GM12865 (cell line): ENCODE measurements around the gene ORM1.

Source experiments
- DNase-seq: peaks from one replicate; pipeline ENCODE4 v3.0.0; 2010; ENCODE audit warnings: low read depth
- H3K4me3 ChIP-seq: 2 replicates; pipeline ENCODE4 v1.5.1; 2011; ENCODE audit warnings: mild to moderate bottlenecking, low read depth, low read length, control low read depth
- TF ChIP-seq, protein P1 (sequence below): IDR thresholded peaks from 2 replicates; pipeline ENCODE4 v1.5.1; 2011; ENCODE audit warnings: low read length, control low read depth, low read depth, inconsistent platforms; ENCODE audit not compliant: insufficient read depth; ENCODE audit errors: missing control alignments

Gene ORM1

DNA sequence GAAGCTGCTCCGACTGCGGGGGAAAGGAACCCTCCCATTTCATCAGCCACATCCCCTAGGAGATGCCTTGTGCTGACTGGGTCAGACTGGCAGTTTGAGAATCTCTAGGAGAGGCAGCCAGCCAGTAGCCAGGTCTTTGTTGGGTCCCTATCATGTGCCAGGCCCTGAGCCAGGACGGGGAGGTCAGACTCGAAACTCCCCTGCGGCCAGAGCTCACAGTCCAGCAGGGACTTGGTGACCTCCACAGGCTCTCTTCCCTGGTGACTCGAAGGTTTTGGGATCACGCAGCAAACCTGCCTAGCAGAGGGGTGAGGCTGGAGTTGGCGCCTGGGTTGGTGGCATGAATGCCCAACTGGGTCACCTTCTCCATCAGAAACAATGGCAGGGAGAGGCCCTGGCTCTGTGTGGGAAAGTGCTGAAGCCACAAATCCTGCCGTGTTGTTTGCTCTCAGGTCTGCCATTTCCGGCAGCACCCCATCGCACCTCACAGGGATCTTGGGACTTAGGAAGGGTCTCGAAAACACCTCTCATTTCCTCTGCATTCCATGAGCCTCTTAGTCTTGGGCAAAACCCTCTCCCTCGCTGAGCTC is 14.4 kb upstream of the ORM1 start:
- no peak overlapping the region for H3K4me3 ChIP-seq
- DNase-seq: no peak
- TF ChIP-seq, protein P1, sequence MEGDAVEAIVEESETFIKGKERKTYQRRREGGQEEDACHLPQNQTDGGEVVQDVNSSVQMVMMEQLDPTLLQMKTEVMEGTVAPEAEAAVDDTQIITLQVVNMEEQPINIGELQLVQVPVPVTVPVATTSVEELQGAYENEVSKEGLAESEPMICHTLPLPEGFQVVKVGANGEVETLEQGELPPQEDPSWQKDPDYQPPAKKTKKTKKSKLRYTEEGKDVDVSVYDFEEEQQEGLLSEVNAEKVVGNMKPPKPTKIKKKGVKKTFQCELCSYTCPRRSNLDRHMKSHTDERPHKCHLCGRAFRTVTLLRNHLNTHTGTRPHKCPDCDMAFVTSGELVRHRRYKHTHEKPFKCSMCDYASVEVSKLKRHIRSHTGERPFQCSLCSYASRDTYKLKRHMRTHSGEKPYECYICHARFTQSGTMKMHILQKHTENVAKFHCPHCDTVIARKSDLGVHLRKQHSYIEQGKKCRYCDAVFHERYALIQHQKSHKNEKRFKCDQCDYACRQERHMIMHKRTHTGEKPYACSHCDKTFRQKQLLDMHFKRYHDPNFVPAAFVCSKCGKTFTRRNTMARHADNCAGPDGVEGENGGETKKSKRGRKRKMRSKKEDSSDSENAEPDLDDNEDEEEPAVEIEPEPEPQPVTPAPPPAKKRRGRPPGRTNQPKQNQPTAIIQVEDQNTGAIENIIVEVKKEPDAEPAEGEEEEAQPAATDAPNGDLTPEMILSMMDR: no peak

DNA sequence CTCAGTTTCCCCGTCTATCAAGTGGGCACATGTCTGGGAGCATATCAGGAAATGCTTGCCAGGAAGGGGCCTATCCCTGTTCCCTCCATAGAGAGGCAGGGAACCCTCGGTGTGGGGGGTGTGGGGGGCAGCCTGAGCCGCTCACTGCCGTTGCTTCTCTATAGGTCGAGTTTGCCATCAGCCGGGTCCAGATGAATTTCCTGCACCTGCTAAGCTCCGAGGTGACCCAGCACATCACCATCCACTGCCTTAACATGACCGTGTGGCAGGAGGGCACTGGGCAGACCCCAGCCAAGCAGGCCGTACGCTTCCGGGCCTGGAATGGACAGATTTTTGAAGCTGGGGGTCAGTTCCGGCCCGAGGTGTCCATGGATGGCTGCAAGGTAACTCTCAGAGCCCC is 13.8 kb upstream of the ORM1 start:
- TF ChIP-seq, protein P1: no peak
- DNase-seq: no peak
- H3K4me3 ChIP-seq: no peak overlapping the region

DNA sequence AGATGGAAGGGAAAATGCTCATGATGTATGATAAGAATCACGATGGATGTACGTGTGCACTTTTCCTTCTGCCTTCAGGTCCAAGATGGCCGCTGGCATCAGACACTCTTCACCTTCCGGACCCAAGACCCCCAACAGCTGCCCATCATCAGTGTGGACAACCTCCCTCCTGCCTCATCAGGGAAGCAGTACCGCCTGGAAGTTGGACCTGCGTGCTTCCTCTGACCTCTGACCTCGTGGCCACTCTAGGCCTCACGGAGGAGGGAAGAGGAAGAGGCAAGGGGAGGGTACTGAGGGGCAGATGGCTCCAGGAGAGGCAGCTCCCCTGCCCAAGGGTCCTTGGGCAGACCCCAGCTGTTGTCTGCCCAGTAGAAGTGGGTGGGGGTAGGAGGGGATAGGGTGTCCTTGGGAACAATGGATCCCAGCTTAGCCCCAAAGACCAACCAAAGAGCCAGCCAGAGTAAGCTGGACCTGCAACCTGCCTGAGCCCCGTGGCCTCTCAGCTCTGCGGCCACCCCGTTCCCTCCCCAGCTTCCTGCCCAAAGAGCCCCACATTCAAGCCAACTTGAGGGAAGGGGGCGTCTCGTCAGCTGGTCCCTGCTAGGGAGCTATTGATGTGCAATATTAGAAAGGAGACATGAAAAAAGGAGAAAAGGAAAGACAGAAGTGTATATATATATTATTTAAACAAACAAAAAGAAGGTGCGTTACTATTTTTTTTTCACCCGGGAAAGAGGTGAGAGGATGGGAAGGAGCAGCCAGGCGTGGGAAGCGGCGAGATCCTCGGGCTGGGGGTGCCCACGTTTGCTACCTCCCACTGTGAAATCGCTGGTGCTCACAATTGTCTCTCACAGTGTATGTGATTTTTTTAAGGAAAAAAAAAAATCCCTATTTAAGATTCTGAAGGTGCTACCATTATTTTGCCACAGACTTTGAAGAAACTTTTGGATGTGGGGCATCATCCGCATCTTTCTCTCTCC is 12.1 kb upstream of the ORM1 start:
- DNase-seq: no peak
- no peak overlapping the region for H3K4me3 ChIP-seq
- TF ChIP-seq, protein P1: no peak

DNA sequence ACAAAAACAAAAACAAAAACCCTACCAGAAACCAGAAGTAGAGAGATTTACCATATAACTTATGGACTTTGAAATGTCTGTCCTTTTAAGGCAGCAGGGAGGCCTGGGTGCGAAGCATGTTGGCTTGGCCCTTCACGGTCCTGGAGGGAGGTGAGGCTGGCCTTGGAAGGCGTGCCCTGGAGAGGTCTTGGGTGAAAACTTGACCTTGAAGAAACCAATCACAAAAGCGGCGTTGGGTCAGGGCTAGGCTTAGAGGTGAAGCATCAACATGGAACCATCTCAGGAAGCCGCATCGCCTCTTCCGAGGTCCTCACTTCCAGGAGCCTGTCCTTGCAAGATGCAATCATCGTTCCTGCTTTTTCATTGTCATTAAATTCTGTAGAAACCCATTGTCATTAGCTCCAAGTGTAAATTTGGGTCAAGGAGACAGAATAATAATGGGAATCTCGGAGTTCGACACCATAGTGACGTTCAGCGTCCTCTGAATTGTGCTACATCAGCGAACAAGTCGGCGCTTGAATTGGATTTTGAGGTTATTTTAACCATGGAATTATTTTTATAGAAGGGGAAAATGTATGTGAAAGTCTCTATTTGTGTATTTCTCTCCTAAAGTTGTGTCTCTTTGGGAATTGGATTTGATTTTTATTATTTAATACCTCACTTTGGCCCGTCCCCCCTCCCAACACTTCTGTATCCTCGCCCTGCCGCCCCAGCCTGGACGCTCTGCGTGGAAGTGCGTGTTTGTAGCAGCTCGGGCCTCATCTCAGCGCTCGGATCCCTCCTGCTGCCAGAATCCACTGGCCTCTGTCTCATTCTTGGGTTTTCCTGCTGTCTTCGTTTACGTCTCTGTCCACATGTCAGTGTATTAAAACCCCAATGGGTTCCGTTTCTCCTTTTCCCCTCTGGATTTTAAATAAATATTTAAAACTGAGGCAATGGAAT is 11.1 kb upstream of the ORM1 start:
- H3K4me3 ChIP-seq: no peak overlapping the region
- DNase-seq: no peak
- TF ChIP-seq, protein P1: no peak

DNA sequence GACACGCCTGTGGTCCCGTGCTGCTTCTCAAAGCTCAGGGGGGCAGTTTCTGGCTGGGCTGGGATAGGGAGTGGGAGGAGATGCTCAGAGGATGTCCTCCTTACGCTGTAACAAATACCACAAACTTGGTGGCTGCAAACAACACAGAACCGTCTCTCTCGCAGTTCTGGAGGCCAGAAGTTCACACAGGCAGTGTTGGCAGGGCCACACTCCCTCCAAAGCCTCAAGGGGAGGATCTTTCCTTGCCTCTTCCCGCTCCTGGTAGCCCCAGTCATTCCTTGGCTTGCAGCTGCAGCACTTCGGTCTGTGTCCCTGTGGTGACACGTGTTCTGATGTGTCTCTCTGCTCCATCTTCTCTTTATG is 10.4 kb upstream of the ORM1 start:
- no peak overlapping the region for H3K4me3 ChIP-seq
- TF ChIP-seq, protein P1: no peak
- no peak for DNase-seq

DNA sequence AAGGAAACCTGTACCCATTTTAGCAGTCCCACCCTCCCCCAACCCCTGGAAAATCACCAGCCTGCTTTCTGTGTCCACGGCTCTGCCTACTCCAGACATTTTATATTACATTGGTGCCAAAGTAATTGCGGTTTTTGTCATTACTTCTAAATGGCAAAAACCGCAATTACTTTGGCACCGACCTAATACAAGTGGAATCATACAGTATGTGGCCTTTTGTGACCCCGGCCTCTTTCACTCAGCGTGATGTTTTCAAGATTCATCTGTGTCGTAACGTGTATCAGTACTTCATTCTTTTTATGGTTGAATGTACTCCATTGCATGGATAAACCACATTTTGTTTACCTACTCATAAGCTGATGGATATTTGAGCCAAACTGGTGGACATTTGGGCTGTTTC is 9.7 kb upstream of the ORM1 start:
- no peak for DNase-seq
- no peak overlapping the region for H3K4me3 ChIP-seq
- TF ChIP-seq, protein P1: no peak
